ENCODE measurements around the gene ARV1. TPM values are rescaled to one million over a fixed set of nuclear protein-coding genes. Genes with fewer than 3 reads are reported as not detected.

Gene ARV1
- total and polyA plus RNA-seq, 7 experiments from 2014 or later: 5.6 to 35.8 (median 12.3) TPM

DNA sequence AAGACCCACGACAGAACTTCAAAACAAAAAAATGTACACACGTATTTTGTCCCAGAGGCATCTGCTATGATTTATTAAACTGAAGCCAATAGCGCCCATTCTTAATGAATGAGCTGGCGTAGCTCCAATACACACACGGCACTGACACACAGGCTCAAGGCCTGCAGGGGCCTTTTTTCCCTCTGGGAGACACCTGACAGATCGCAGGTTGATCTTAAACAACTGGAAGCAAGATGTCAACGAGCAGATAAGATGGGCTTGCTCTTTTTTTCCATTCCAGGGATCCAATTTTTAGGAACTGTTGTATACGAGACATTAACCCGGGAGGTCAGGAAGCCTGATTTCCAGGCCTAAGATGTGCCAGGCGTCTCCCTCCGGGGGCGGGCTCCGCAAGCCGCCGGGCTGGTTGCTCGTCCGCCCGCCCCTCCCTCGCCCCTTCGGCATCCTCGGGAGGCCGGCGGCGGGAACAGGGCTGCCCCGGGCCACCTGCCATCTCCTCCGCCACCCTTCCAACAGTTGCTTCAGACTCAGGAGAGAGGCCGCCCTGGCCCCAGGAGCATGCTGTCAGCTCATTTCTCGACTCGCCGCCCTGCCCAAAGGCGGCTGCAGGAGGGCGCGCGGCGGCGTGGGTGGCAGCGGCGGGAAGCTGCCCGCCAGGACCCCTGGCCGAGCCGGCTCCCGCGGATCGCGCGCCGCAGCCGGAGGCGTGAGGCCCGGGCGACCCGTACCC, 968 bp upstream of the ARV1 start:
- peak overlapping the region; percentile 82 for H3K27ac ChIP-seq (ENCODE audit: low read depth, low read length)
- H3K4me1 ChIP-seq (ENCODE audit: control insufficient read depth in 2 of 2, insufficient read depth in 2 of 2, low read length in 2 of 2): peaks cover 43 to 47% of the 10 kb centered on the region in 2 donors
- H3K4me3 Mint-ChIP-seq: peak overlapping the region in 9 of 10 donors; percentile 83 to 100 (median 96)
- H3K36me3 Mint-ChIP-seq: peaks cover 0 to 21% (median 4%) of the 10 kb centered on the region in 5 donors
- intact Hi-C loops (cut with micrococcal nuclease): loop anchor here (1.0 to 10.0 kb wide), 16 partner anchors 41 to 1633 kb away; partner anchors contain the start of genes C1orf198 (in 2 of the 2), CCSAP (in 2 of the 2), DISC1 (in 1 of the 2) and EGLN1 (in 1 of the 2)
- ChIA-PET POLR2A (interaction anchor here (0.8 to 2.7 kb wide), 7 partner anchors 8 to 1636 kb away, joined by 3 to 12 read pairs (median 3); partner anchors contain the start of genes FAM89A and TSNAX), CTCF (interaction anchor here (1.0 to 1.6 kb wide), 7 partner anchors 12 to 110 kb away, joined by 3 to 10 read pairs (median 3); partner anchors contain the start of gene C1orf198)
- H3K4me3 ChIP-seq (ENCODE audit: low read length): peak overlapping the region; percentile 67
- H3K27ac Mint-ChIP-seq: peak overlapping the region; percentile 92 to 99 (median 96)
- H3K27me3 Mint-ChIP-seq: no peaks in the 10 kb centered on the region
- H3K4me1 Mint-ChIP-seq: peaks cover 37 to 56% (median 47%) of the 10 kb centered on the region in 7 donors
- H3K36me3 ChIP-seq (ENCODE audit: control insufficient read depth in 2 of 3, insufficient read depth in 3 of 3, low read length in 3 of 3): peaks cover 0 to 13% (median 0%) of the 10 kb centered on the region in 3 experiments
- H3K27me3 ChIP-seq (ENCODE audit: control insufficient read depth in 2 of 2, insufficient read depth in 2 of 2, low read length in 2 of 2): no peaks in the 10 kb centered on the region
- DNase-seq (peak in 4 of 9 donors; percentile 26 to 33 (median 32)), ATAC-seq (no peak)
- no peaks in the 10 kb centered on the region for H3K9me3 Mint-ChIP-seq
- H3K9me3 ChIP-seq (ENCODE audit: control insufficient read depth in 2 of 3, low read length in 3 of 3): no peaks in the 10 kb centered on the region

DNA sequence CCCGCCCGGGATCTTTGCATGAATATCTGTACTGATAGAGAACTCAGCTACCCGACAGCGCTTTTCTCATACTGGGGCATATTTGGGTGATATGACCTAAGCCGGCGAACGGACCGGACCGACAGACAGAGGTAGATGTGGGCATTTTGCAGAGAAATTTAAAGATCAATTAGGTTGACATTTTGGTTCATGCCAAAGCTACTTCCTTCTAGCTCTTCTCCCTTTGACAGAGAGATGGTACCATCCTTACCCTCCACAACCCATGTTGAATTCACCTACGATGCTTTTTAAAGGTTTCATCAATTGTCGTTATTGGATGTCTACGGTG, 459 bp downstream of the ARV1 start:
- Mint-ChIP-seq H3K4me3 (peak overlapping the region in 6 of 10 donors; percentile 94 to 99 (median 96)), H3K36me3 (peaks cover 0 to 18% (median 4%) of the 10 kb centered on the region in 5 donors), H3K27ac (peak overlapping the region in 6 of 9 donors; percentile 83 to 99 (median 94)), H3K9me3 (no peaks in the 10 kb centered on the region), H3K4me1 (peaks cover 34 to 52% (median 43%) of the 10 kb centered on the region in 7 donors), H3K27me3 (no peaks in the 10 kb centered on the region)
- Histone ChIP-seq H3K27ac (ENCODE audit: low read depth, low read length) (peak overlapping the region; percentile 82), H3K27me3 (ENCODE audit: control insufficient read depth in 2 of 2, insufficient read depth in 2 of 2, low read length in 2 of 2) (no peaks in the 10 kb centered on the region), H3K4me1 (ENCODE audit: control insufficient read depth in 2 of 2, insufficient read depth in 2 of 2, low read length in 2 of 2) (peaks cover 28 to 33% of the 10 kb centered on the region in 2 donors), H3K36me3 (ENCODE audit: control insufficient read depth in 2 of 3, insufficient read depth in 3 of 3, low read length in 3 of 3) (peaks cover 0 to 17% (median 0%) of the 10 kb centered on the region in 3 experiments), H3K4me3 (ENCODE audit: low read length) (peak overlapping the region; percentile 71), H3K9me3 (ENCODE audit: control insufficient read depth in 2 of 3, low read length in 3 of 3) (no peaks in the 10 kb centered on the region)
- intact Hi-C loops (cut with micrococcal nuclease): loop anchor here (1.0 to 10.0 kb wide), 20 partner anchors 8 to 1635 kb away; partner anchors contain the start of genes CCSAP (in 2 of the 2), COG2 (in 2 of the 2), TSNAX (in 2 of the 2) and C1orf198 (in 1 of the 2)
- DNase-seq (no peak), ATAC-seq (no peak)
- POLR2A ChIA-PET: interaction anchor here (0.6 to 2.7 kb wide), 6 partner anchors 10 to 549 kb away, joined by 3 to 12 read pairs (median 4); partner anchors contain the start of genes FAM89A and TSNAX
- CTCF ChIA-PET: interaction anchor here (0.6 to 1.6 kb wide), 11 partner anchors 10 to 881 kb away, joined by 3 to 10 read pairs (median 3); no protein-coding TSS in a partner anchor

DNA sequence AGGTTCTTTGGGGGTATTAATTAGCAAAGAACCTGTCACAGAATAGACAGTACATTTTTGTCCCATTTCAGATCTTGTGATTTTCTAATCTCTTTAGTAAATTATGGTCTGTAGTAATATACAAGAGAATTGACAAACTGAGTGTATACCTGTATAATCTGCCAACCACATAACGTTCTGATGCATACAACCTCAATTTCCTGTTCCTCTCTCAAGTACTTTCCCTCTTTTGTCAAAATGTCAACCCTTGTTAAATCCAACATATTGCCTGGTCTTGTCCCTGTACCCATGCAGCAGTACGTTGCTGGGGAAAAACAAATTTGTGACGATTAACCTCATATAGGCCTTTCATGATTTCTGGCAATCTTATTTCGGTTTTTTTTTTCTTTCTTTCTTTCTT, 1.1 kb downstream of the ARV1 start:
- ChIA-PET POLR2A (interaction anchor here (1.4 to 2.7 kb wide), 2 partner anchors 8 to 60 kb away, joined by 4 to 12 read pairs; partner anchors contain the start of gene FAM89A), CTCF (interaction anchor here (0.6 to 1.6 kb wide), 4 partner anchors 10 to 882 kb away, joined by 3 to 10 read pairs (median 4); no protein-coding TSS in a partner anchor)
- H3K4me1 Mint-ChIP-seq: peaks cover 34 to 54% (median 41%) of the 10 kb centered on the region in 7 donors
- intact Hi-C loops (cut with micrococcal nuclease): loop anchor here (1.0 to 10.0 kb wide), 20 partner anchors 9 to 1635 kb away; partner anchors contain the start of genes CCSAP (in 2 of the 2), COG2 (in 2 of the 2), TSNAX (in 2 of the 2) and C1orf198 (in 1 of the 2)
- no peaks in the 10 kb centered on the region for H3K9me3 Mint-ChIP-seq
- H3K27me3 Mint-ChIP-seq: no peaks in the 10 kb centered on the region
- H3K4me3 ChIP-seq (ENCODE audit: low read length): peak overlapping the region; percentile 71
- peaks cover 26 to 28% of the 10 kb centered on the region in 2 donors for H3K4me1 ChIP-seq (ENCODE audit: control insufficient read depth in 2 of 2, insufficient read depth in 2 of 2, low read length in 2 of 2)
- H3K9me3 ChIP-seq (ENCODE audit: control insufficient read depth in 2 of 3, low read length in 3 of 3): no peaks in the 10 kb centered on the region
- no peaks in the 10 kb centered on the region for H3K27me3 ChIP-seq (ENCODE audit: control insufficient read depth in 2 of 2, insufficient read depth in 2 of 2, low read length in 2 of 2)
- ATAC-seq (no peak), DNase-seq (peak in 4 of 9 donors; percentile 9 to 34 (median 28))
- H3K27ac Mint-ChIP-seq: peak overlapping the region in 6 of 9 donors; percentile 83 to 99 (median 94)
- peak overlapping the region; percentile 82 for H3K27ac ChIP-seq (ENCODE audit: low read depth, low read length)
- peaks cover 0 to 15% (median 4%) of the 10 kb centered on the region in 5 donors for H3K36me3 Mint-ChIP-seq
- peak overlapping the region in 6 of 10 donors; percentile 94 to 99 (median 96) for H3K4me3 Mint-ChIP-seq
- H3K36me3 ChIP-seq (ENCODE audit: control insufficient read depth in 2 of 3, insufficient read depth in 3 of 3, low read length in 3 of 3): peaks cover 0 to 17% (median 0%) of the 10 kb centered on the region in 3 experiments

DNA sequence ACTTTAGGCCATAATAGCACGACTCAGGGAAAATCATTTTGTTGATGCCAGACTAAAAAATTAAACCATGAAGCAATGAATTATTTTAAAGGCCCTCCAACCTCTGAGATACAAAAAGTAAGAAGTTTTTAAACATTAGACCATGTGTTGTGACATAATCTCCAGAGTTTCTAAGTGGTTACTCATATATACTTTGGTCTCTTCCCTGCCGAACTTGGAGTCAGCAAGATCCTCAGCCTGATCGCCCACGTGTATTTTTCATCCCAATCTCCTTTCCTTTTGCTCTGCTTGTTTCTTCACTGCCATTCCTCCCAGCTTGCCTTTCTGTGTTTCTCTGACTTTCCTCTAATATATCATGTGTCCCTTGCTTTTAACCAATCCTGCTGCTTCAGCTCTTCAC, 3.8 kb downstream of the ARV1 start:
- ChIA-PET CTCF (no interaction called here), POLR2A (no interaction called here)
- Histone ChIP-seq H3K27me3 (ENCODE audit: control insufficient read depth in 2 of 2, insufficient read depth in 2 of 2, low read length in 2 of 2) (no peaks in the 10 kb centered on the region), H3K4me1 (ENCODE audit: control insufficient read depth in 2 of 2, insufficient read depth in 2 of 2, low read length in 2 of 2) (peaks cover 9 to 10% of the 10 kb centered on the region in 2 donors), H3K27ac (ENCODE audit: low read depth, low read length) (no peak overlapping the region), H3K36me3 (ENCODE audit: control insufficient read depth in 2 of 3, insufficient read depth in 3 of 3, low read length in 3 of 3) (peaks cover 0 to 10% (median 0%) of the 10 kb centered on the region in 3 experiments), H3K4me3 (ENCODE audit: low read length) (no peak overlapping the region), H3K9me3 (ENCODE audit: control insufficient read depth in 2 of 3, low read length in 3 of 3) (no peaks in the 10 kb centered on the region)
- H3K4me1 Mint-ChIP-seq: peaks cover 13 to 35% (median 25%) of the 10 kb centered on the region in 7 donors
- no peak overlapping the region for H3K4me3 Mint-ChIP-seq
- intact Hi-C loops (cut with micrococcal nuclease): no loop called here
- no peaks in the 10 kb centered on the region for H3K27me3 Mint-ChIP-seq
- H3K27ac Mint-ChIP-seq: no peak overlapping the region
- H3K9me3 Mint-ChIP-seq: no peaks in the 10 kb centered on the region
- H3K36me3 Mint-ChIP-seq: peaks cover 0 to 6% (median 5%) of the 10 kb centered on the region in 5 donors
- DNase-seq (no peak), ATAC-seq (no peak)

DNA sequence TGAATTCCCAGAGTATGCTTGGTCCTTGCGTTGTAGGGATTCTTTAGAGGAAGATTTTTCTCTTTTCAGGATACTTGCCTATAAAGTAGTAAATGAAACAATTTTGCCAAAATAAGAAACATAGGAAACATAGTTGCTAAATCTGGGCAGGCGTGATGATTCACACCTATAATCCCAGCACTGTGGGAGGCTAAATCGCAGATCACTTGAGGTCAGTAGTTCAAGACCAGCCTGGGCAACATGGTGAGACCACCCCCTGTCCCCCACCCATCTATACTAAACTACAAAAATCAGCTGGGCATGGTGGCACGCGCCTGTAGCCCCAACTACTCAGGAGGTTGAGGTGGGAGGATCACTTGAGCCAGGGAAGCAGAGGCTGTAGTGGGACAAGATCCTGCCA, 4.9 kb downstream of the ARV1 start:
- ChIA-PET CTCF (no interaction called here), POLR2A (no interaction called here)
- peaks cover 0 to 10% (median 0%) of the 10 kb centered on the region in 3 experiments for H3K36me3 ChIP-seq (ENCODE audit: control insufficient read depth in 2 of 3, insufficient read depth in 3 of 3, low read length in 3 of 3)
- H3K27ac ChIP-seq (ENCODE audit: low read depth, low read length): no peak overlapping the region
- Mint-ChIP-seq H3K4me1 (peaks cover 13 to 37% (median 25%) of the 10 kb centered on the region in 7 donors), H3K27me3 (no peaks in the 10 kb centered on the region), H3K4me3 (no peak overlapping the region), H3K9me3 (no peaks in the 10 kb centered on the region), H3K27ac (no peak overlapping the region), H3K36me3 (peaks cover 0 to 9% (median 7%) of the 10 kb centered on the region in 5 donors)
- DNase-seq (no peak), ATAC-seq (no peak)
- no peaks in the 10 kb centered on the region for H3K27me3 ChIP-seq (ENCODE audit: control insufficient read depth in 2 of 2, insufficient read depth in 2 of 2, low read length in 2 of 2)
- intact Hi-C loops (cut with micrococcal nuclease): no loop called here
- H3K4me1 ChIP-seq (ENCODE audit: control insufficient read depth in 2 of 2, insufficient read depth in 2 of 2, low read length in 2 of 2): peaks cover 9 to 10% of the 10 kb centered on the region in 2 donors
- no peaks in the 10 kb centered on the region for H3K9me3 ChIP-seq (ENCODE audit: control insufficient read depth in 2 of 3, low read length in 3 of 3)
- H3K4me3 ChIP-seq (ENCODE audit: low read length): no peak overlapping the region
